IMR-90 (cell line): ENCODE data around the gene CDH3.

Source experiments
- BHLHE40 ChIP-seq: fragments of 150-350 bp; IDR thresholded peaks from 2 replicates; pipeline ENCODE4 v1.6.1; 2016; ENCODE audit warnings: mild to moderate bottlenecking, low read depth, low read length
- CEBPB ChIP-seq: IDR thresholded peaks from 2 replicates; pipeline ENCODE4 v1.6.1; 2012; ENCODE audit warnings: low read depth, low read length, improper control_type of control experiment
- FOS ChIP-seq: fragments of 150-350 bp; IDR thresholded peaks from 2 replicates; pipeline ENCODE4 v1.6.1; 2016; ENCODE audit warnings: low read depth, low read length
- MAZ ChIP-seq: IDR thresholded peaks from 2 replicates; pipeline ENCODE4 v1.6.1; 2012; ENCODE audit warnings: low read depth, mild to moderate bottlenecking, low read length, improper control_type of control experiment, moderate library complexity, borderline replicate concordance
- POLR2A ChIP-seq: IDR thresholded peaks from 2 replicates; pipeline ENCODE4 v1.6.1; 2012; ENCODE audit warnings: mild to moderate bottlenecking, low read depth, low read length
- RAD21 ChIP-seq: IDR thresholded peaks from 2 replicates; pipeline ENCODE4 v1.6.1; 2012; ENCODE audit warnings: low read length, improper control_type of control experiment
- RFX5 ChIP-seq: IDR thresholded peaks from 2 replicates; pipeline ENCODE4 v1.8.0; 2012; ENCODE audit warnings: low read depth, mild to moderate bottlenecking, low read length, moderate library complexity
- TF ChIP-seq, protein P1 (sequence below): conservative IDR thresholded peaks from 2 replicates; pipeline ENCODE4 v1.5.1; 2012; ENCODE audit warnings: mild to moderate bottlenecking, low read depth, low read length, improper control_type of control experiment

DNA sequence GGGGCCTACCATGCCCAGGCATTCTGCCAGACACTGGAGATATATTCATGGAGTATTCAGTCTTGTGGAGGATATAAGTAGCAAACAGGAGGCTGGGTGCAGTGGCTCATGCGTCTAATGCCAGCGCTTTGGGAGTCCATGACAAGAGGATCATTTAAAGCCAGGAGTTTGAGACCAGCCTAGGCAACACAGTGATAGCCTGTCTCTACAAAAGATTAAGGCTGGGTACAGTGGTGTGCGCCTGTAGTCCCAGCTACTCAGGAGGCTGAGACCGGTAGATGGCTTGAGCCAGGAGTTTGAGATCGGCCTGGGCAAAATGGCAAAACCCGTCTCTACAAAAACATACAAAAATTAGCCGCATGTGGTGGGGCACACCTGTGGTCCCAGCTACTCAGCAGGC is 37.7 kb upstream of the CDH3 start:
- TF ChIP-seq, protein P1, sequence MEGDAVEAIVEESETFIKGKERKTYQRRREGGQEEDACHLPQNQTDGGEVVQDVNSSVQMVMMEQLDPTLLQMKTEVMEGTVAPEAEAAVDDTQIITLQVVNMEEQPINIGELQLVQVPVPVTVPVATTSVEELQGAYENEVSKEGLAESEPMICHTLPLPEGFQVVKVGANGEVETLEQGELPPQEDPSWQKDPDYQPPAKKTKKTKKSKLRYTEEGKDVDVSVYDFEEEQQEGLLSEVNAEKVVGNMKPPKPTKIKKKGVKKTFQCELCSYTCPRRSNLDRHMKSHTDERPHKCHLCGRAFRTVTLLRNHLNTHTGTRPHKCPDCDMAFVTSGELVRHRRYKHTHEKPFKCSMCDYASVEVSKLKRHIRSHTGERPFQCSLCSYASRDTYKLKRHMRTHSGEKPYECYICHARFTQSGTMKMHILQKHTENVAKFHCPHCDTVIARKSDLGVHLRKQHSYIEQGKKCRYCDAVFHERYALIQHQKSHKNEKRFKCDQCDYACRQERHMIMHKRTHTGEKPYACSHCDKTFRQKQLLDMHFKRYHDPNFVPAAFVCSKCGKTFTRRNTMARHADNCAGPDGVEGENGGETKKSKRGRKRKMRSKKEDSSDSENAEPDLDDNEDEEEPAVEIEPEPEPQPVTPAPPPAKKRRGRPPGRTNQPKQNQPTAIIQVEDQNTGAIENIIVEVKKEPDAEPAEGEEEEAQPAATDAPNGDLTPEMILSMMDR: no peak
- TF ChIP-seq RFX5 (no peak), CEBPB (no peak), RAD21 (no peak), MAZ (no peak), POLR2A (no peak), BHLHE40 (no peak), FOS (no peak)
